ENCODE measurements around the gene HSD11B1. TPM values are rescaled to one million over a fixed set of nuclear protein-coding genes. Genes with fewer than 3 reads are reported as not detected.

Gene HSD11B1
- total RNA-seq, 1 experiment from 2014 or later: 0.27 TPM

- TF ChIP-seq REST (IDR thresholded peaks at IDR 0.05; ENCODE audit: low read depth): no peak
- TF ChIP-seq EZH2phosphoT487 (IDR thresholded peaks at IDR 0.05; ENCODE audit: borderline replicate concordance): no peak
These were observed 44.7 kb upstream of the HSD11B1 start (continued) for GRCh38 chr1:209659909-209660308.

GRCh38 chr1:209661071-209661470 is 43.6 kb upstream of the HSD11B1 start:
- H3K4me3 ChIP-seq (replicated peaks in 1 of 2; ENCODE audit: low read depth in 1 of 2, low read length in 2 of 2): no peak overlapping the region
- no peaks in the 10 kb centered on the region for H4K20me1 ChIP-seq (ENCODE audit: insufficient read depth)
- ChIA-PET POLR2A (no interaction called here), CTCF (no interaction called here), RAD21 (ENCODE audit: low non-redundant PET in 1 of 2, low total read pairs in 2 of 2, uncharacterized antibody in 2 of 2, unreplicated experiment in 2 of 2) (no interaction called here)
- H3K27me3 ChIP-seq (ENCODE audit: insufficient read depth, low read length): no peaks in the 10 kb centered on the region
- H3K36me3 ChIP-seq (ENCODE audit: control insufficient read depth in 1 of 2, insufficient read depth in 2 of 2, low read length in 2 of 2): no peaks in the 10 kb centered on the region
- H2AFZ ChIP-seq (ENCODE audit: low read depth, low read length, poor library complexity, severe bottlenecking): no peak overlapping the region
- intact Hi-C loops (cut with micrococcal nuclease): no loop called here
- H3K9ac ChIP-seq (ENCODE audit: low read length): no peak overlapping the region
- no peak for DNase-seq (ENCODE audit: low read depth, low spot score)
- H3K79me2 ChIP-seq (ENCODE audit: insufficient read depth, low read length): no peaks in the 10 kb centered on the region
- no peaks in the 10 kb centered on the region for H3K9me2 ChIP-seq (ENCODE audit: insufficient read depth)
- H3K4me2 ChIP-seq (ENCODE audit: low read length): no peak overlapping the region
- H3K4me1 ChIP-seq (ENCODE audit: control insufficient read depth in 1 of 2, insufficient read depth in 2 of 2, low read length in 2 of 2): peaks cover 9 to 28% of the 10 kb centered on the region in 2 experiments
- BruUV-seq (replicated peaks): no TSS peak
- no peaks in the 10 kb centered on the region for H3K9me3 ChIP-seq (ENCODE audit: control insufficient read depth in 1 of 2, insufficient read depth in 1 of 2, low read depth in 1 of 2, low read length in 2 of 2)
- H3K27ac ChIP-seq (ENCODE audit: low read depth, low read length): no peak overlapping the region
- ATAC-seq: no peak
- TF ChIP-seq ELF1 (IDR thresholded peaks at IDR 0.05; ENCODE audit: borderline replicate concordance, low read depth) (no peak), FOSL1 (IDR thresholded peaks at IDR 0.05; ENCODE audit: low read depth) (no peak), YY1 (IDR thresholded peaks at IDR 0.05; ENCODE audit: extremely low read depth, insufficient replicate concordance, low read depth, low read length) (no peak), CBX3 (IDR thresholded peaks at IDR 0.05; ENCODE audit: low read depth) (no peak), TCF7L2 (IDR thresholded peaks at IDR 0.05; ENCODE audit: borderline replicate concordance, extremely low read depth, insufficient read depth, insufficient read length) (no peak), EZH2phosphoT487 (IDR thresholded peaks at IDR 0.05; ENCODE audit: borderline replicate concordance) (no peak), SP1 (IDR thresholded peaks at IDR 0.05; ENCODE audit: low read depth) (no peak), ZNF274 (IDR thresholded peaks at IDR 0.05; ENCODE audit: low read depth, low read length) (no peak), ZFX (IDR thresholded peaks at IDR 0.05) (no peak), ZBTB33 (IDR thresholded peaks at IDR 0.05; ENCODE audit: extremely low read depth, insufficient replicate concordance, low read length) (no peak), POLR2AphosphoS5 (IDR thresholded peaks at IDR 0.05; ENCODE audit: low read depth, low read length) (no peak), JUND (IDR thresholded peaks at IDR 0.05) (no peak), REST (IDR thresholded peaks at IDR 0.05; ENCODE audit: low read depth) (no peak), MAX (IDR thresholded peaks at IDR 0.05) (no peak), EZH2 (IDR thresholded peaks at IDR 0.05) (no peak), ATF3 (IDR thresholded peaks at IDR 0.05) (no peak)
